ENCODE measurements around the gene EIF4A2.
A peak's percentile ranks its signal among the peaks of the same experiment; 100 is the strongest.

Gene EIF4A2

GRCh38 chr3:186783058-186783730 lies at the start of gene EIF4A2:
TSS of gene EIF4A2 (plus strand) at chr3:186783577. CDS start at chr3:186783611, 34 bp downstream.
- DNase-seq (ENCODE audit: low read depth, low spot score), result peak; percentile 94
- no peak for TF ChIP-seq CTCF (IDR thresholded peaks at IDR 0.05; ENCODE audit: low read depth, low read length)
- H3K4me3 ChIP-seq (ENCODE audit: low read depth, low read length), result peak within 1 kb of the TSS; percentile 99
- in situ Hi-C loops (cut with HindIII; ENCODE audit: low sequenced_read_pairs), result no loop called here

GRCh38 chr3:186742618-186743380 lies 40.6 kb upstream of the EIF4A2 start:
- H3K4me3 ChIP-seq (ENCODE audit: low read depth, low read length), result no peak overlapping the region
- no peak for TF ChIP-seq CTCF (IDR thresholded peaks at IDR 0.05; ENCODE audit: low read depth, low read length)
- in situ Hi-C loops (cut with HindIII; ENCODE audit: low sequenced_read_pairs), result no loop called here
- DNase-seq (ENCODE audit: low read depth, low spot score), result no peak

- in situ Hi-C loops (cut with HindIII; ENCODE audit: low sequenced_read_pairs), result no loop called here
- no peak for TF ChIP-seq CTCF (IDR thresholded peaks at IDR 0.05; ENCODE audit: low read depth, low read length)
Measured at GRCh38 chr3:186743666-186744065, 39.7 kb upstream of the EIF4A2 start.

GRCh38 chr3:186746008-186746407 lies 37.4 kb upstream of the EIF4A2 start:
- no peak for TF ChIP-seq CTCF (IDR thresholded peaks at IDR 0.05; ENCODE audit: low read depth, low read length)
- in situ Hi-C loops (cut with HindIII; ENCODE audit: low sequenced_read_pairs), result no loop called here

More at GRCh38 chr3:186743666-186744065, 39.7 kb upstream of the EIF4A2 start:
- DNase-seq (ENCODE audit: low read depth, low spot score), result no peak
- H3K4me3 ChIP-seq (ENCODE audit: low read depth, low read length), result no peak overlapping the region

GRCh38 chr3:186750316-186750715 lies 33.1 kb upstream of the EIF4A2 start:
- in situ Hi-C loops (cut with HindIII; ENCODE audit: low sequenced_read_pairs), result no loop called here
- no peak for DNase-seq (ENCODE audit: low read depth, low spot score)
- no peak for TF ChIP-seq CTCF (IDR thresholded peaks at IDR 0.05; ENCODE audit: low read depth, low read length)

More at GRCh38 chr3:186746008-186746407, 37.4 kb upstream of the EIF4A2 start:
- H3K4me3 ChIP-seq (ENCODE audit: low read depth, low read length), result no peak overlapping the region
- peak; percentile 22 for DNase-seq (ENCODE audit: low read depth, low spot score)

GRCh38 chr3:186751480-186751879 lies 31.9 kb upstream of the EIF4A2 start:
- no peak overlapping the region for H3K4me3 ChIP-seq (ENCODE audit: low read depth, low read length)
- in situ Hi-C loops (cut with HindIII; ENCODE audit: low sequenced_read_pairs), result no loop called here
- no peak for TF ChIP-seq CTCF (IDR thresholded peaks at IDR 0.05; ENCODE audit: low read depth, low read length)
- DNase-seq (ENCODE audit: low read depth, low spot score), result no peak

More at GRCh38 chr3:186750316-186750715, 33.1 kb upstream of the EIF4A2 start:
- no peak overlapping the region for H3K4me3 ChIP-seq (ENCODE audit: low read depth, low read length)
